Mesenchymal stem cell (in vitro differentiated cells and primary cell): Measurements from ENCODE around the gene ADCYAP1R1.

Experiments used
- DNase-seq: peaks from one replicate; pipeline ENCODE4 v3.0.0-alpha.2; 2013
- H2AFZ ChIP-seq: one replicate; pipeline ENCODE4 v1.6.1; 2013; ENCODE audit warnings: low read depth, mild to moderate bottlenecking, control low read depth, inconsistent platforms, low read length, moderate library complexity
- H2AK5ac ChIP-seq: 2 replicates; pipeline ENCODE4 v1.6.1; 2013; ENCODE audit warnings: low read length, moderate library complexity, mild to moderate bottlenecking, inconsistent platforms; ENCODE audit not compliant: severe bottlenecking
- H2BK120ac ChIP-seq: one replicate; pipeline ENCODE4 v1.6.1; 2013; ENCODE audit warnings: low read depth, mild to moderate bottlenecking, inconsistent platforms, low read length, moderate library complexity
- H2BK12ac ChIP-seq, 2 experiments: one replicate each; pipeline ENCODE4 v1.6.1; 2013; ENCODE audit warnings: inconsistent platforms in 2 of 2, low read length in 2 of 2, mild to moderate bottlenecking in 2 of 2, moderate library complexity in 2 of 2, control low read depth in 1 of 2
- H2BK15ac ChIP-seq: one replicate; pipeline ENCODE4 v1.6.1; 2013; ENCODE audit warnings: mild to moderate bottlenecking, low read depth, inconsistent platforms; ENCODE audit not compliant: poor library complexity, severe bottlenecking
- H2BK5ac ChIP-seq: 2 replicates; pipeline ENCODE4 v1.6.1; 2013; ENCODE audit warnings: low read depth, mild to moderate bottlenecking, low read length, control low read depth, inconsistent platforms; ENCODE audit not compliant: poor library complexity, severe bottlenecking
- H3K14ac ChIP-seq, 2 experiments: one replicate each; pipeline ENCODE4 v1.6.1; 2013; ENCODE audit warnings: inconsistent platforms in 2 of 2, low read length in 2 of 2, control low read depth in 1 of 2, mild to moderate bottlenecking in 1 of 2, moderate library complexity in 1 of 2
- H3K18ac ChIP-seq, 2 experiments: one replicate each; pipeline ENCODE4 v1.6.1; 2013; ENCODE audit warnings: inconsistent platforms in 2 of 2, low read length in 2 of 2, control low read depth in 1 of 2, low read depth in 1 of 2, mild to moderate bottlenecking in 1 of 2
- H3K23ac ChIP-seq, 2 experiments: one replicate each; pipeline ENCODE4 v1.6.1; 2013; ENCODE audit warnings: inconsistent platforms in 2 of 2, low read length in 2 of 2, mild to moderate bottlenecking in 2 of 2, moderate library complexity in 2 of 2, control low read depth in 1 of 2
- H3K27ac ChIP-seq: 2 replicates; pipeline ENCODE4 v1.5.1; 2013; ENCODE audit warnings: mild to moderate bottlenecking, moderate library complexity, low read length, control low read depth, inconsistent platforms; ENCODE audit not compliant: poor library complexity, severe bottlenecking
- H3K27me3 ChIP-seq, 2 experiments: 2 replicates each; pipeline versions ENCODE4 v1.6.1 to v1.7.0; 2013; ENCODE audit warnings: low read length in 2 of 2, mild to moderate bottlenecking in 2 of 2, moderate library complexity in 2 of 2, control low read depth in 1 of 2, inconsistent platforms in 1 of 2; ENCODE audit not compliant: control insufficient read depth in 1 of 2, insufficient read depth in 1 of 2
- H3K36me3 ChIP-seq, 2 experiments: 2 replicates each; pipeline versions ENCODE4 v1.6.1 to v1.7.0; 2013; ENCODE audit warnings: low read length in 2 of 2, control low read depth in 1 of 2, inconsistent platforms in 1 of 2, low read depth in 1 of 2, mild to moderate bottlenecking in 1 of 2; ENCODE audit not compliant: insufficient read depth in 2 of 2, control insufficient read depth in 1 of 2
- H3K4ac ChIP-seq, 2 experiments: one replicate each; pipeline ENCODE4 v1.6.1; 2013; ENCODE audit warnings: inconsistent platforms in 2 of 2, low read length in 2 of 2, mild to moderate bottlenecking in 2 of 2, moderate library complexity in 2 of 2, control low read depth in 1 of 2, low read depth in 1 of 2
- H3K4me1 ChIP-seq: 2 replicates; pipeline ENCODE4 v1.6.1; 2013; ENCODE audit warnings: low read depth, low read length, control low read depth; ENCODE audit not compliant: control insufficient read depth, insufficient read depth
- H3K4me2 ChIP-seq: 2 replicates; pipeline ENCODE4 v1.6.1; 2013; ENCODE audit warnings: low read length, mild to moderate bottlenecking, inconsistent platforms; ENCODE audit not compliant: poor library complexity, severe bottlenecking
- H3K4me3 ChIP-seq, 2 experiments: 2 replicates each; pipeline versions ENCODE4 v1.5.1 to v1.7.0; 2013; ENCODE audit warnings: low read length in 2 of 2, mild to moderate bottlenecking in 2 of 2, control low read depth in 1 of 2, low read depth in 1 of 2; ENCODE audit not compliant: insufficient read depth in 1 of 2
- H3K79me1 ChIP-seq: replicated peaks from 2 replicates; pipeline ENCODE4 v1.6.1; 2013; ENCODE audit warnings: mild to moderate bottlenecking, control low read depth, low read length, inconsistent platforms; ENCODE audit not compliant: poor library complexity, severe bottlenecking
- H3K9ac ChIP-seq: 2 replicates; pipeline ENCODE4 v1.7.0; 2013; ENCODE audit warnings: mild to moderate bottlenecking, low read length, moderate library complexity
- H3K9me3 ChIP-seq: 2 replicates; pipeline ENCODE4 v1.7.0; 2013; ENCODE audit warnings: mild to moderate bottlenecking, low read length; ENCODE audit not compliant: control insufficient read depth
- H4K8ac ChIP-seq: one replicate; pipeline ENCODE4 v1.6.1; 2013; ENCODE audit warnings: inconsistent platforms, mild to moderate bottlenecking, low read length, moderate library complexity
- H4K91ac ChIP-seq: one replicate; pipeline ENCODE4 v1.6.1; 2013; ENCODE audit warnings: mild to moderate bottlenecking, low read length, inconsistent platforms
- WGBS: methylation state at CpG from one replicate; pipeline ENCODE4 v1.1.7; 2013; ENCODE audit warnings: mixed read lengths; 5-methylcytosine and 5-hydroxymethylcytosine counted together

Gene ADCYAP1R1

DNA sequence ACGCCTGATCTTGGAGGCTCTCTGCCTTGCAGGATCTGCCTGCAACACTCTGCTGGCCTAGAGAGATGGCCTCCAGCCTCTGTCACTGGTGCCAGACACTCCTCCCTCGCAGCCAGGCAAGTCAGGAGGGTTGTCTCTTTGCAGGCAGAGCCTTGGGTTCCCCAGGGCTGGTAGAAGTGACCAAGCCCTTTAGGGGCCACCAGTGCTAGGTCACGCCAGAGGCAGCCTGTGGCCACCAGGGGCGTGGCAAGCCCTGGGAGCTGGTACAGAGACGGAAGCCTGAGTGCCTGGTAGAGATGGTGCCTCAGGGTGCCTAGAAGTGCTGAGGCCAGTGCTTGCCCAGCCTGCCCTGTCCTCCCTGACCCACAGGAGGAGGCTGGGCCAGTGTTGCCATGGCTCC is 9.1 kb downstream of the ADCYAP1R1 start:
- no peak overlapping the region for H3K23ac ChIP-seq
- WGBS = 63% methylated on average over 5 of the region's 5 CpGs
- H3K14ac ChIP-seq = no peak overlapping the region
- no peak overlapping the region for H3K18ac ChIP-seq
- H2AFZ ChIP-seq = no peak overlapping the region
- no peak overlapping the region for H3K4ac ChIP-seq
- H2BK5ac ChIP-seq = no peak overlapping the region
- H3K27me3 ChIP-seq = peaks cover 21 to 48% of the 10 kb centered on the region in 2 experiments
- H3K36me3 ChIP-seq = no peaks in the 10 kb centered on the region
- no peak overlapping the region for H3K4me2 ChIP-seq
- no peak overlapping the region for H2BK120ac ChIP-seq
- no peak overlapping the region for H2BK12ac ChIP-seq
- H3K79me1 ChIP-seq = no peaks in the 10 kb centered on the region
- no peak overlapping the region for H3K4me3 ChIP-seq
- H3K9ac ChIP-seq = no peak overlapping the region
- peaks cover 1% of the 10 kb centered on the region for H3K4me1 ChIP-seq
- DNase-seq = no peak
- H4K91ac ChIP-seq = no peak overlapping the region
- no peak overlapping the region for H2BK15ac ChIP-seq
- H3K27ac ChIP-seq = no peak overlapping the region
- no peak overlapping the region for H2AK5ac ChIP-seq
- H4K8ac ChIP-seq = no peak overlapping the region
- no peaks in the 10 kb centered on the region for H3K9me3 ChIP-seq

DNA sequence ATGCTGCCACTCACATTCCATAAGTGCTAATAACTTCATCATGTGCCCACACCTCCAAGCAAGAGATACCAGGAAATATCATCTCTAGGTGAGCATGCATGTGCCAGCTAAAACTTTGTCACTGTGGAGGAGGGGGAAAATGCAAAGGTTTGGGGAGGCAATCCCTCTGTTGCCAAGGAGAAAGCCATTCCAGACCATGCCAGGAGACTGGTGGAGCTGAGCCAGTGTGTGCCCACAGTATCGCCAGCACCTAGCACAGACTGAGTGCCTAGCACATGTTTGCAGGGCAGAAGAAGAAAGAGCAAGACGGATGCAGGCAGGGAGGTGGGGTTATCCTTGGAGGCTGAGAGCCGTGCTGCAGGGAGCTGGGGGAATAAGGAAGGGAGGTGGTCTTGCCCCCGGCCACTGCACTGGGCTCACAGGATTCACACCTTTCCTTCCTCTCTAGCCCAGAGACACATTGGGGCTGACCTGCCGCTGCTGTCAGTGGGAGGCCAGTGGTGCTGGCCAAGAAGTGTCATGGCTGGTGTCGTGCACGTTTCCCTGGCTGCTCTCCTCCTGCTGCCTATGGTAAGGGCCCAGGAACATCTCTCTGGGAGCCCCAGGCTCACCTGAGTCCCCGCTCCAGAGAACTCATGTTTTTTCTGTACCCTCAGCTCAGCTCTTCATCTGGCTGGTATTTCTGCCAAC is 10.8 kb downstream of the ADCYAP1R1 start:
- Histone ChIP-seq H3K9ac (no peak overlapping the region), H3K18ac (no peak overlapping the region), H2BK120ac (no peak overlapping the region), H2BK12ac (no peak overlapping the region), H3K36me3 (no peaks in the 10 kb centered on the region), H3K14ac (no peak overlapping the region), H4K8ac (no peak overlapping the region), H2BK5ac (no peak overlapping the region), H2AK5ac (no peak overlapping the region), H3K23ac (no peak overlapping the region), H3K4ac (no peak overlapping the region), H3K9me3 (no peaks in the 10 kb centered on the region), H3K4me2 (no peak overlapping the region), H2AFZ (no peak overlapping the region), H3K79me1 (no peaks in the 10 kb centered on the region), H3K27ac (no peak overlapping the region), H3K4me1 (peaks cover 1% of the 10 kb centered on the region), H3K4me3 (no peak overlapping the region), H3K27me3 (peaks cover 21 to 34% of the 10 kb centered on the region in 2 experiments), H2BK15ac (no peak overlapping the region), H4K91ac (no peak overlapping the region)
- 68% methylated on average over 7 of the region's 8 CpGs for WGBS
- DNase-seq = no peak

DNA sequence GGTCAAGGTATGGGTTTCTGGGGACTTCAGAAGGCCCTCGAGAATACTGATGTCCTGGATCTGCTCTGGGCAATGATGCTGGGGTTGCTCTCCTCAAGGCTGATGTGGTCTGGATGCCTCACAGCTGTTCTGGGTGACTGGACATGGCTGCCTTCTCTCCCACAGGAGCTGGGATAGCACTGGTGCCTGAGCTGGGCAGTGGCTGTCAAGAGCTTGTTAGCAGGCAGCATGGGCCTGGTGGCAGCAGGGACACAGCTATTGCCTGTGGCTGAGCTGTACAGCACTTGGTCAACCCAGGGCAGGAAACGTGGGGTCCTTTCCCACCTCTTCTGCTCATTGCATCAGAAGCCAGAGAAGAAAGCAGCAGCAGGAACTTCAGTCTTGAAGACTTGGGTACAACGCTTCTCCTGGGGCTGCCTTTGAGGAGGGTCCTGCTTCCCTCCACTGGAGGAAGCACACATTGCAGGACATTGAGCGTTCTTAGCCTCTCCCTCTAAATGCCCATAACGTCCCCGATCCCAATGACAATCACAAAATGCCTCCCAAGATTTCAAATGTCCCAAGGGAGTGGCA is 13.0 kb downstream of the ADCYAP1R1 start:
- Histone ChIP-seq H3K18ac (no peak overlapping the region), H2AK5ac (no peak overlapping the region), H2BK120ac (no peak overlapping the region), H3K9me3 (no peaks in the 10 kb centered on the region), H2BK15ac (no peak overlapping the region), H4K8ac (no peak overlapping the region), H3K23ac (no peak overlapping the region), H2BK5ac (no peak overlapping the region), H3K4me2 (no peak overlapping the region), H3K36me3 (no peaks in the 10 kb centered on the region), H3K4me3 (no peak overlapping the region), H3K14ac (no peak overlapping the region), H3K4me1 (no peaks in the 10 kb centered on the region), H3K79me1 (no peaks in the 10 kb centered on the region), H3K27ac (no peak overlapping the region), H3K9ac (no peak overlapping the region), H3K27me3 (peaks cover 21 to 37% of the 10 kb centered on the region in 2 experiments), H4K91ac (no peak overlapping the region), H2BK12ac (no peak overlapping the region), H2AFZ (no peak overlapping the region), H3K4ac (no peak overlapping the region)
- 57% methylated on average over 6 of the region's 6 CpGs for WGBS
- DNase-seq = no peak

DNA sequence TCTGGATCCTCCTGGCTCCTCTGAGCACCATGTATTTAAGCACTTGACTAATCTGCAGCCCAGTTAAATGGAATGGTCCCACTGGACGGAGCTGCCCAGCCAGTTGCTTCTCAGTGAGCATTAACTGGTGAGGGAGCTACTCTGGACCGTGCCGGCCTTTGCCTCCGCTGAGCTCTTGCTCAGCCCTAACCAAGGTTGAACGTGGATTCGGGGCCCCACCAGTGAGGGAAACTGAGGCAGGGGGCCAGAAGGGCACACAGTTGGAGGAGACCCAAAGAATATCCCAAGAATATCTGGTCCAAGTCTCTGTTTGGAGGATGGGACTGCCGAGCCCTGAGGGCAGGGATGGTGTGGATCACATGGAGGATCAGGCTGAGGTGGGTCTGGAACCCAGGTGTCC is 13.7 kb downstream of the ADCYAP1R1 start:
- Histone ChIP-seq H2BK12ac (no peak overlapping the region), H3K4ac (no peak overlapping the region), H3K36me3 (no peaks in the 10 kb centered on the region), H3K27me3 (peaks cover 21 to 36% of the 10 kb centered on the region in 2 experiments), H3K4me2 (no peak overlapping the region), H3K9me3 (no peaks in the 10 kb centered on the region), H4K8ac (no peak overlapping the region), H3K18ac (no peak overlapping the region), H3K23ac (no peak overlapping the region), H3K14ac (no peak overlapping the region), H3K4me1 (no peaks in the 10 kb centered on the region), H2BK15ac (no peak overlapping the region), H2BK5ac (no peak overlapping the region), H3K4me3 (no peak overlapping the region), H2BK120ac (no peak overlapping the region), H2AFZ (no peak overlapping the region), H3K79me1 (no peaks in the 10 kb centered on the region), H4K91ac (no peak overlapping the region), H2AK5ac (no peak overlapping the region), H3K27ac (no peak overlapping the region), H3K9ac (no peak overlapping the region)
- 86% methylated on average over 7 of the region's 7 CpGs for WGBS
- DNase-seq = no peak
